K562 (cell line): Measurements from ENCODE around the gene B2M. TPM values are rescaled to one million over a fixed set of nuclear protein-coding genes. Genes with fewer than 3 reads are reported as not detected.
A peak's percentile ranks its signal among the peaks of the same experiment; 100 is the strongest.

Experiments
- ATF3 ChIP-seq, 2 experiments: fragments of 450-650 bp in 1 of 2; sonication (generic) in 1 of 2; formaldehyde crosslinking in 1 of 2; IDR thresholded peaks in 1 of 2; conservative IDR thresholded peaks in 1 of 2; 2 replicates each; pipeline versions ENCODE4 v1.6.1 to v1.8.1; 2016 to 2023; ENCODE audit warnings: mild to moderate bottlenecking in 2 of 2, moderate library complexity in 2 of 2, inconsistent platforms in 1 of 2, missing genetic modification reagents in 1 of 2
- BRD4 ChIP-seq: fragments of 200-600 bp; sonication (generic); IDR thresholded peaks from 2 replicates; pipeline ENCODE4 v1.6.1; 2017; ENCODE audit warnings: inconsistent platforms
- CCAR2 ChIP-seq: fragments of 200-400 bp; formaldehyde crosslinking; IDR thresholded peaks from 2 replicates; pipeline ENCODE4 v1.6.1; 2017; ENCODE audit warnings: mild to moderate bottlenecking, low read depth, low read length
- E2F3 ChIP-seq: fragments of 250-450 bp; sonication (Bioruptor Pico); IDR thresholded peaks from 2 replicates; pipeline ENCODE4 v1.4.0; 2020; ENCODE audit warnings: mild to moderate bottlenecking
- FIP1L1 ChIP-seq: fragments of 200-400 bp; formaldehyde crosslinking; IDR thresholded peaks from 2 replicates; pipeline ENCODE4 v1.6.1; 2018; ENCODE audit warnings: mild to moderate bottlenecking, low read depth, low read length; ENCODE audit not compliant: poor library complexity, severe bottlenecking
- L3MBTL2 ChIP-seq: fragments of 450-650 bp; IDR thresholded peaks from 2 replicates; pipeline ENCODE4 v1.6.1; 2016; ENCODE audit warnings: mild to moderate bottlenecking, moderate library complexity
- MLLT1 ChIP-seq, 2 experiments: fragments of 450-650 bp; IDR thresholded peaks; 2 replicates each; pipeline ENCODE4 v1.6.1; 2016
- SNAPC5 ChIP-seq: fragments of 250-450 bp; sonication (Bioruptor Pico); IDR thresholded peaks from 2 replicates; pipeline ENCODE4 v1.8.0; 2021; ENCODE audit warnings: moderate library complexity, mild to moderate bottlenecking, inconsistent platforms
- TAL1 ChIP-seq: fragments of 450-650 bp; IDR thresholded peaks from 2 replicates; pipeline ENCODE4 v1.6.1; 2016; ENCODE audit warnings: mild to moderate bottlenecking
- TBP ChIP-seq: optimal IDR thresholded peaks from 2 replicates; pipeline ENCODE3; 2011; ENCODE audit warnings: low read depth, low read length, improper control_type of control experiment
- TCFL5 ChIP-seq: fragments of 250-450 bp; sonication (Bioruptor Pico); conservative IDR thresholded peaks from 2 replicates; pipeline ENCODE4 v1.6.1; 2021; ENCODE audit warnings: mild to moderate bottlenecking, moderate library complexity, matching md5 sums
- THRAP3 ChIP-seq: fragments of 450-650 bp; IDR thresholded peaks from 2 replicates; pipeline ENCODE4 v1.6.1; 2016; ENCODE audit warnings: mild to moderate bottlenecking, inconsistent platforms, borderline replicate concordance
- VEZF1 ChIP-seq: fragments of 200-800 bp; sonication (Bioruptor generic); IDR thresholded peaks from 2 replicates; pipeline ENCODE4 v1.6.1; 2017; ENCODE audit warnings: missing genetic modification characterization, missing compliant biosample characterization
- ZNF175 ChIP-seq: fragments of 200-800 bp; sonication (Bioruptor generic); IDR thresholded peaks from 2 replicates; pipeline ENCODE4 v1.6.1; 2016; ENCODE audit warnings: low read depth, mild to moderate bottlenecking, missing genetic modification characterization, missing compliant biosample characterization
- ZNF263 ChIP-seq: sonication (generic); formaldehyde crosslinking; IDR thresholded peaks from 2 replicates; pipeline ENCODE4 v1.8.0; 2022; ENCODE audit warnings: mild to moderate bottlenecking, missing genetic modification reagents, borderline replicate concordance
- ZNF280B ChIP-seq: fragments of 250-450 bp; sonication (Bioruptor Pico); IDR thresholded peaks from 2 replicates; pipeline ENCODE4 v1.5.1; 2021; ENCODE audit warnings: mild to moderate bottlenecking
- ZNF324 ChIP-seq: fragments of 250-450 bp; sonication (Bioruptor Pico); IDR thresholded peaks from 2 replicates; pipeline ENCODE4 v1.4.0; 2020; ENCODE audit warnings: mild to moderate bottlenecking
- ZNF766 ChIP-seq: fragments of 200-800 bp; sonication (Bioruptor generic); conservative IDR thresholded peaks from 2 replicates; pipeline ENCODE4 v1.6.1; 2016; ENCODE audit warnings: missing genetic modification characterization, missing compliant biosample characterization
- ZNF785 ChIP-seq: fragments of 250-450 bp; sonication (Bioruptor Pico); IDR thresholded peaks from 2 replicates; pipeline ENCODE4 v1.4.0; 2020; ENCODE audit warnings: mild to moderate bottlenecking
- ZZZ3 ChIP-seq: fragments of 450-650 bp; IDR thresholded peaks from 2 replicates; pipeline ENCODE4 v1.6.1; 2016; ENCODE audit warnings: antibody characterized with exemption, mild to moderate bottlenecking, moderate library complexity
- polyA plus RNA-seq, 8 experiments: library from polyadenylated mRNA; depleted of rRNA in 4 of 8; stranded (reverse) in 5 of 8; unstranded in 3 of 8; fragments of >200 nt; fragmentation: Nextera tagmentation in 2 of 8; fragmentation: Illumina TruSeq in 1 of 8; extraction: Ambion mirVana in 2 of 8; extraction: Trizol in 1 of 8; gene quantifications; 2 replicates each; pipeline versions ENCODE4 v1.2.1 to v1.2.3, GENCODE V29; 2011 to 2014; ENCODE audit warnings: inconsistent platforms in 1 of 8, missing spikeins in 1 of 8
- total RNA-seq, 7 experiments: library from RNA; depleted of rRNA in 6 of 7; stranded (reverse); fragments of >200 nt in 6 of 7; fragmentation: Illumina TruSeq in 2 of 7; extraction: Trizol in 2 of 7; gene quantifications; 2 replicates each; pipeline versions ENCODE4 v1.2.1 to v1.2.3, GENCODE V29; 2011 to 2021; ENCODE audit warnings: low replicate concordance in 1 of 7

The B2M gene
- total and polyA plus RNA-seq, 9 of the 15 experiments (the other 6 are each of a cell fraction or from before 2014, with no cell fraction given): 460 to 3,138 (median 1,032) TPM

- TF ChIP-seq L3MBTL2 (peak; percentile 11; the same call in 1 of the 2 replicates), THRAP3 (no peak), ZNF766 (CRISPR knock-in tag) (no peak), CCAR2 (no peak), ZNF263 (CRISPR knock-in tag) (no peak; the same call in 1 of the 2 replicates), TCFL5 (no peak), VEZF1 (CRISPR knock-in tag) (peak; percentile 82), ZZZ3 (0 out of 2 replicates have a peak, but pooled peaks have one; percentile 26), ZNF280B (CRISPR knock-in tag) (no peak), ZNF324 (CRISPR knock-in tag) (no peak), FIP1L1 (no peak), SNAPC5 (no peak), ATF3 (IDR thresholded peaks at IDR 0.05) (peak; percentile 39; the same call in 1 of the 2 replicates), ATF3 (CRISPR knock-in tag; conservative IDR thresholded peaks at IDR 0.05) (no peak), MLLT1 (IDR thresholded peaks at IDR 0.05) (no peak), TAL1 (no peak), ZNF785 (CRISPR knock-in tag) (no peak), ZNF175 (CRISPR knock-in tag) (no peak), BRD4 (no peak), E2F3 (CRISPR knock-in tag) (no peak), TBP (no peak)
Observed at GRCh38 chr15:44735482-44736180, 24.3 kb downstream of the B2M start (continued).
